ENCODE measurements around the gene SLC27A4. TPM values are rescaled to one million over a fixed set of nuclear protein-coding genes. Genes with fewer than 3 reads are reported as not detected.

The SLC27A4 gene
- total and polyA plus RNA-seq, 7 donors: 10.4 to 61.5 (median 24.7) TPM

DNA sequence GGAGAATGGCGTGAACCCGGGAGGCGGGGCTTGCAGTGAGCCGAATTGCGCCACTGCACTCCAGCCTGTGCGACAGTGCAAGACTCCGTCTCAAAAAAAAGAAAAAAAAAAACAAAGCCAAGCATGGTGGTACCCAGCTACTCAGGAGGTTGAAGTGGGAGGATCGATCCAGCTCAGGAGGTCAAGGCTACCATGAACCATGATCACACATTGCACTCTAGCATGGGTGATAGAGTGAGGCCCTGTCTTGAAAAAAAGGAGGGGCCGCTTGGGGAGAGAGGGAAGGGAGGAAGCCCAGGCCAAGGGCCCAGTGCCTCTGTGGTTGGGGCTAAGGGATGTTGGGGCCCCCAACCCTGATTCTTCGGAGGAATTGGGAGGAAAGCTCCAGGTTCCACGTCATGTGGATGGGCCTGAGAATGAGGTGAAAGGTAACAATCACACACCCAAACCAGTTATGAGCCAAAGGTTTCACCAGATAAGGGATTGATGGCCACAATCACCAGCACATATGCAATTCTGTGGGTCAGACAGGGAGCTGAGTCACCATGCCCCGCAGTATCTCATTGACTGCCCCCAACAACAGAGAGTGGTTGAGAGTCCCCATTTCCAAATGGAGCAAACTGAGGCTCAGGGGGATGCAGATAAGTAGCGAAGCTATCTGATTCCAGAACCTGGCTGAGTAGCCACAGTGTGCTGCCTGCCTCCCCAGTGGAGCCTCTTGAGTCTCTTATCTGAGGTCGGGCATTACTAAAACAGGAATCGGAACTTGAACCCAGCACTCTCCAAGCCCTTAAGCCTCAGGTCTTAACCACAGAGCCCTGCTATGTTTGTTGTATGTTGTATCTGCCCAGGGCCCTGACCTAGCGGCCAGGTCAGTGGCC lies 43.7 kb upstream of the SLC27A4 start:
- no peak overlapping the region for H3K4me3 ChIP-seq
- no peaks in the 10 kb centered on the region for H3K36me3 ChIP-seq (ENCODE audit: insufficient read depth in 1 of 2, low read depth in 1 of 2)
- ATAC-seq (no peak), DNase-seq (no peak)
- H3K4me1 ChIP-seq: no peaks in the 10 kb centered on the region
- TF ChIP-seq CTCF (IDR thresholded peaks at IDR 0.05): no peak
- H3K27me3 ChIP-seq (ENCODE audit: insufficient read depth in 3 of 3, low read length in 2 of 3): no peaks in the 10 kb centered on the region
- WGBS, 3 donors: 89 to 93% (median 91%) methylated on average over 16 of the region's 16 CpGs
- H3K27ac ChIP-seq: no peak overlapping the region
- intact Hi-C loops (cut with DNase I): loop anchor here (5.0 to 10.0 kb wide), 2 partner anchors 46 to 118 kb away; partner anchors contain the start of gene SLC27A4 (in 1 of the 2)
- H3K9me3 ChIP-seq: no peaks in the 10 kb centered on the region

DNA sequence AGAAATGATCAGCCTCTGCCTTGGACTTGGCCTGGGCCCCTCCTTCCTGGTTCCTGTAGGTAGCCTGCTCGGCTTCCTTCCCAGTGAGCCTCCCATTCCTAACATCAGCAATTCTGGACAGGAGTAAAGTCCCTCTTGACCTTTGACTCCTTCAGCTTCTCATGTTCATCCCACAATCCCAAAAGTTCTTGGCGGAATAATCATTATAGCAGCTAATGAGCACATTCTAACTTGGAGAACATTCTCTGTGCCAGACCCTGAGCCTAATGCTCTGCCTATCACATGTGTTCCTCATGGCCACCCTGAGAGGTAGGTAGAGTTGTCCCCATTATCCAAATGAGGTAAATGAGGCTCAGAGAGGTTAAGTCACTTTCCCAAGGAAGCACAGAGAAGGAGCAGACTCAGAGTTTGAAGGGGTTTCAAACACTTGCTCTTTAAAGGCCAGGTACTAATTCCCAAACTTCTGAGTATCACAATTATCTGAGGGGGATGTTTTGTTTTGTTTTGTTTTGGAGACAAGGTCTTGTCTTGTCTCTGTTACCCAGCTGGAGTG lies 43.0 kb upstream of the SLC27A4 start:
- intact Hi-C loops (cut with DNase I): loop anchor here (5.0 to 10.0 kb wide), 2 partner anchors 45 to 118 kb away; partner anchors contain the start of gene SLC27A4 (in 1 of the 2)
- TF ChIP-seq CTCF (IDR thresholded peaks at IDR 0.05): no peak
- DNase-seq: no peak
- H3K4me3 ChIP-seq: no peak overlapping the region
- H3K27ac ChIP-seq: no peak overlapping the region
- no peaks in the 10 kb centered on the region for H3K27me3 ChIP-seq (ENCODE audit: insufficient read depth in 3 of 3, low read length in 2 of 3)
- WGBS, 3 donors: 87 to 92% (median 88%) methylated on average over 2 of the region's 2 CpGs
- no peaks in the 10 kb centered on the region for H3K4me1 ChIP-seq
- no peaks in the 10 kb centered on the region for H3K9me3 ChIP-seq
- ATAC-seq: no peak
- H3K36me3 ChIP-seq (ENCODE audit: insufficient read depth in 1 of 2, low read depth in 1 of 2): no peaks in the 10 kb centered on the region

- 90 to 93% (median 91%) methylated on average over 20 of the region's 20 CpGs for WGBS, 3 donors
- no peaks in the 10 kb centered on the region for H3K9me3 ChIP-seq
- intact Hi-C loops (cut with DNase I): loop anchor here (5.0 to 10.0 kb wide), 2 partner anchors 43 to 116 kb away; partner anchors contain the start of gene SLC27A4 (in 1 of the 2)
- H3K4me3 ChIP-seq: no peak overlapping the region
- H3K27ac ChIP-seq: no peak overlapping the region
- H3K27me3 ChIP-seq (ENCODE audit: insufficient read depth in 3 of 3, low read length in 2 of 3): no peaks in the 10 kb centered on the region
- ATAC-seq (no peak), DNase-seq (no peak)
- TF ChIP-seq CTCF (IDR thresholded peaks at IDR 0.05): no peak
- no peaks in the 10 kb centered on the region for H3K36me3 ChIP-seq (ENCODE audit: insufficient read depth in 1 of 2, low read depth in 1 of 2)
- H3K4me1 ChIP-seq: no peaks in the 10 kb centered on the region
Measured at GRCh38 chr9:128298535-128299482, 41.5 kb upstream of the SLC27A4 start.

- no peak overlapping the region for H3K4me3 ChIP-seq
- ATAC-seq: no peak
Measured at GRCh38 chr9:128304136-128304970, 36.0 kb upstream of the SLC27A4 start.

More at GRCh38 chr9:128304136-128304970, 36.0 kb upstream of the SLC27A4 start:
- H3K9me3 ChIP-seq: no peaks in the 10 kb centered on the region
- intact Hi-C loops (cut with DNase I): loop anchor here in 1 of 2 donors (10.0 kb wide), 1 partner anchor 60 kb away; no protein-coding TSS in a partner anchor
- peaks cover 0 to 18% of the 10 kb centered on the region in 2 donors for H3K36me3 ChIP-seq (ENCODE audit: insufficient read depth in 1 of 2, low read depth in 1 of 2)
- no peaks in the 10 kb centered on the region for H3K4me1 ChIP-seq
- no peaks in the 10 kb centered on the region for H3K27me3 ChIP-seq (ENCODE audit: insufficient read depth in 3 of 3, low read length in 2 of 3)
- H3K27ac ChIP-seq: no peak overlapping the region
- TF ChIP-seq CTCF (IDR thresholded peaks at IDR 0.05): no peak
- WGBS, 3 donors: 67 to 78% (median 76%) methylated on average over 9 of the region's 9 CpGs
- DNase-seq: no peak
